ENCODE results near the gene CCDC86.
A peak's percentile ranks its signal among the peaks of the same experiment; 100 is the strongest.

The CCDC86 gene

DNA sequence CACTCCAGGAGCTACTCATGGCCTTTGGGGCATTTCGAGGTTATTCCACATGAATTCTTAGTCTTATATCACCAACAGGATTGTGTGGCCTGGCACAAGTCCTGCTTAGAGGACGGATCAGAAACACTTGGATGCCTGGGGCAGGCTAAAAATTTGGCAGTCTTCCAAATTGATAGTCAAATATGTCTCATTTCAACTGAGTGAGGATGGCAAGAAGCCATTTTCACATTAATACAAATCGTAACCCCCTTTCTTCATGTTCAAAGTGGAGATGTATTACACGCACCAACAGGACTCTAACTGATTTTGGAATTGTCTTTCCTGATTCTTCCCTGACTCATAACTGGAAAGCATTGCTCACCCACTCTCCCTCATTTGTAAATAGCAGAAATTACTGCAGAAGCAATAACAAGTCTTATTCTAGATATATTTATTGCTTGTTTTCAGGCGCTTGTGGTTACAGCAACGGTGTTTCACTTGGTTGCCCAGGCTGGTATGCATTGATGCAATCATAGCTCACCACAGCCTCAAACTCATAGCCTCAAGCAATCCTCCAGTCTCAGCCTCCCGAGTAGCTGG lies 10.3 kb upstream of the CCDC86 start:
- no peak for DNase-seq

DNA sequence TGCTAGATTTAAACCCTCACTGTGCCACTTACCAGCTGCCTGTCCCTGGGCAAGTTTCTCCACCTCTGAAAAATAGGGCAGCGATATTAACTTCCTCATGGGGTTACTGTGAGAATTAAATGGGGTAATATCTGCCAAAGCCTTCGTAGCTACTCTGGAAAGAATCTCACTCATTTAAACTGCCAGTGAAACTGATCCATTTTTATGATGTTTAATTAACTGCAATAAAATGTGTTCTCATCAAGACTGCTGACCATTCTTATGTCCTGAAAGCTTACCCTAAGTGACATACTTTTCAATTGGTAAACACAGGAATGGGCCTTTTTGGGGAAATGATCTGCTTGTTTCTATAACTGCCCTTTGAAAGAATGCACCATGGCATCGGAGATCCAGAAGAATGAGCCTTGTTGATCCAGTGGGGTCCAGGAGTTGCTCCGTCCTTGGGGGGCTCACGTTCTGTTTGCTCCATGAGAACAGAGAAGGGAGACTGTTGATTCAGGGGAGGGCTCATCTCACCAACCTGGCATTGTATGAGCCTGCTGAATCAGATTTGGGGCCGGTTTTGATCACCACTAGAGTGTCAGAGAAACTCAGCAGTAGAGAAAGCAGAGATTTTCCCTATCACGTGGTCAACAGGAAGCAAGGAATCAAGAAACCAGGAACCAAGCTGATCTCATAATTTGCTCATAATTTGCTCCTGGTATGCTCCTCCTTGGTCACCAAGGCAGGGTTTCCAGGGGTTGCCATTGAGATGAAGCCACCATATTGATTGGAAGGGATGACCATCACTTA lies 7.0 kb upstream of the CCDC86 start:
- DNase-seq = no peak

GRCh38 chr11:60835534-60835846 lies 6.4 kb upstream of the CCDC86 start:
- DNase-seq = no peak

DNA sequence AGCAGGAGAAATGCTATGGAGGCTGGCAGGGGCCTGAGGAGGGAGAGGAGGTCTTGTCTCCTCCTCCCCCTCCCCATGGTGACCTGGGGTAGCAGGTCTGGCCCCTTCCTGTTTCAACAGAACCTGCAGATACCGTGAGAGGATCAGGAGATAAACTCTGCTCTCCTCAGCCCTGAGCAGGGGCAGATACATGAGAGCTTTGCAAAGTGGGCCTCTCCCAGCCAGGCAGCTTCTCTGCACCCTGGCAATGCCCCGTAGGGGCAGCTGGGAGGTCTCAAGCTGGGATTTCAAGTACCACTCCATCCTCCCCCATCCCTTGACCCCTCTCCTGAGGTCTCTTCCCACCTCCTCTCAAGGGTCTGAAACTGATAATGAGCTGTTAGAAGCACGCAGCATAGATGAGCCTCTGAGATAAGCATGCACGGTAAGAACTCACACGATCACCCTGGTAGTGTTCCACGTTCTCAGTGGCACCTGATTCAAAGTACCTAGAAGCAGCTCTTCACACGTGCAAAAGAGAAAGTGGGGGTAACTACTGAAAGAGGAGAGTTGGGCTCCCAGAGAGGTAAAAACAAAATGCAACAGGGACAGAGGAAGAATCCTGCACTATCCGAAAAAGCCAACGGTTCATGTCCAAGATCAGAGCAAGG lies 4.9 kb upstream of the CCDC86 start:
- DNase-seq = no peak

DNA sequence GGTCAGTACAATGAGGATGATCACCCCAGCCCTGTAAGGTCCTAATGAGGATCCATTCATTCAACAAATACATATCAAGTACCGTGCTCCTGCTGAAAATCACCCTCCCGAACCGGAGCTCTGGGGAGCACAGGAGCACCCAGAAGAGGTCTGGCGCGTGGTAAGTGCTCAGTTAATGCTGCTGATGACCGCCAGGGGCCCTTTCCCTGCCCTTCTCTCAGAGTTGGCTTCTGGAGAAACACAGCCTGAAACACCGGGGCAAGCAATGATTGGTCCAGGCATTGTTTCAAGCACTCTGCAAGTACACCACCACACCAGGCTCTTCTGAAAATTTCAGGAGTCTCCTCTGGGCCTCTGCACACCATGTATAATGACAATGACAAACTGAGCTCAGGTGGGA lies 3.8 kb upstream of the CCDC86 start:
- DNase-seq = no peak

DNA sequence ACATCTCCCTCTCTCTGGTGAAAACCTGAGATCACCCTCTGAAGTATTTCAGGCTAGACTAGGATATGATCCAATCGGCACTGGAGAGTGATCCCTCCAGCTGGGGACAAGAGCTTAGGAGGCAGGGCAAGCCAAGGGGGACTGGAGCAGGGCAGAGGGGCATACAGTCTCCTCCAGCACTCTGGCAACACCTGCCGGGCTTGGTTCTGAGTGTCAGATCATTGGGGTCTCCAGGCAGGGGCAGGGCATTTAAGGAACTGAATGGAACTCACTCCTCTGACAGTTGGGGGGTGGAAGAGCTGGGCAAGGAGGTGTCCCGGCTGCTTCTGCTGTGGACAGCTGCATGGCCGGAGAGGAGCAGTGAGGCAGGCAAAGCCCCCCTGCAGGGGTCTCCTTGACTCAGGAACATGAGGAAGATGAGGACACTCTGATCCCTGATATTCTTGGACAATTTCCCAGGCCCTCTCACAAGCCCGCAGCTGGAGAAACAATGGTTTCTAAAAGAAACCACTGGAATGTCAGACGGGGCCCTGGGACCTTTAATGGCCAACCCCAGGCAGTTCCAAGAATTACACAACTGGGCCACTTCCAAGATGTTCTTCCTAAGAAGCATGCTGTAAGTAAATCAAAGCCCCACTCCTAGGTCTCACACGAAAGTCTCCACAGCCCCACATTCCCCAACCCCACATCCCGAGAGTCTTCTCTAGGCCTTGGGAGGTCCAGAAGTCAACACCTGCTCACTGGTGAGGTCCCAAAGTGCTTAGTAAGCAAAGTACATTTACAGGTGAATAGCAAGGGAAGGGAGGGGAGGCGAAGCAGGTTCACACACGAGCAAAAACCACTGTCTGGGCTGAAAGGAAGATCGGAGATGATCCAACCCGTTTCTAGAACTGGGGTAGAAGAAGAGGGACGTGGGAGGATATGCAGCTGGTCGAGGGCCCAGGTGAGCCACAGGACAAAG lies 1.2 kb upstream of the CCDC86 start:
- DNase-seq = peak in 1 of 14 donors; percentile 8

- DNase-seq = peak in 1 of 14 donors; percentile 38
These were observed 1.0 kb downstream of the CCDC86 start for GRCh38 chr11:60842668-60843600.

DNA sequence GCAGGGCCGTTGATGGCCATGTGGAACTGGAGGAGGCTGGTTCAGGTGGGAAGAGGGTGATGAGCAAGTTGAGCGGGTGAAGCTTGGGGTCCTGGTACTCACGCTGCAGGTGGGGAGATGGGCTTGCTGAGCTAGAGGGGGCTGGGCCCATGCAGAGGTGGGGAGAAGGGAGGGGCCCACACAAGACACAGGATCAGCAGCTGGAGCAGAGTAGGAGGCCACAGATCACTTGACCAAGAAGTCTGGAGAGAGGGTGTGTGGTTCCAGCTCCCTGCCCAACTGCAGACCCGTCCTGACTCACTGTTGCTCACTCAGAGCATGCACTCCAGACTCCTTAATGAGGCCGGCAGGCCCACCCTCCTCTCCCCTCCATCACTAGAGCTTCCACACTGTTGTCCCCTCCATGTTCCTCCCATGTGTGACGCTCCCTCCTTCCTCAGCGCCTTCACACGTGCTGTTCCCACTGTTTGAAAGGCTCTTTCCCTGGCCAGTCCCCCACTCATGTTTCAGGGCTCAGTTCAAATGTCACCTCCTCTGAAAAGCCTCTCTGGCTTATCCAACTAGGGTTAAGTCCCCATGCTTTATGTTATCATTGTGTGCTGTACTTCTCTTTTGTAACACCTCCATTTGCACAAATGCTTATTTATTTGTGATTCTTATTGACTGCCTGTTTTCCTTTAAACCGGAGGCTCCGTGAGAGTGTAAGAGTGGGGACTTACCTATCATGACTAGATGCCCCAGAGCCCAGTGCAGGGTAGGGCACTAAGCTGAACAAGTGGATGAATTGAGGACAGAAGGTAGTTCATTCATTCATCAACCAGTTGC lies 2.3 kb downstream of the CCDC86 start:
- no peak for DNase-seq

- DNase-seq = no peak
These were observed 2.9 kb downstream of the CCDC86 start for GRCh38 chr11:60844870-60845221.

DNA sequence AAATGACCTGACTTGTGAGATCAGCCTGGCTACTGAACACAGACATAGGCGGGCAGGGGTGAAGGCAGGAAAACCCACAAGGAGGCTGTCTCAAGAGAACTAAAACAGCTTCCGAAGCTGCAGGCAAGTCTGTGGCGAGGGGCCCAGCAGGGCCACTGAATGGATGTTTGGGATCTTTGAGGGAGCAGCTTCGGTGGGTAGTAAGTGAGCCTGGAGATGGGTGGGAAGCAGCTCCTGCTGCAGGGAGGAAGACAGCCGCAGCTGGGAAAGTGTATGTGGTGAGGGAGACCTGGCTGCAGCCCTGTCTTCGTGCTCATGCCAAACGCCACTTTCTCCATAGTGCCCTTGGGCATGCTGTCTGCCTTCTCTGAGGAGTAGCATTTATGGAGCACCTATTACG lies 3.4 kb downstream of the CCDC86 start:
- no peak for DNase-seq

DNA sequence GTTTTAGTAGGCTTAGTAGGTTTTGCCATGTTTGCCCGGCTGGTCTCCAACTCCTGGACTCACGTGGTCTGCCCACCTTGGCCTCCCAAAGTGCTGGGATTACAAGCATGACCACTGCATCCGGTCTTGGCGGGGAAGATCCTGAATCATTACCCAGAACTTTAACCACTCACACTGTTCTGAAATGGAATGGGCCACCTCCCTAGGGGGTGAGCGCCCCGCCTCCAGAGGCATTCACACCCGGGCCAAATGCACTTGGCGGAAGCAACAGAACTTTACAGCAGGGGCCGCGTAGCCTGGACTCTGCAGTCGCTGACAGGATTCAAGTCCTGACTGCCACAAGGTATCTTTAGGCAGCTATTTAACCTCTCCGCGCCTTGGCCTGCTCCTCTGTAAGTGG lies 5.4 kb downstream of the CCDC86 start:
- DNase-seq = no peak

- no peak for DNase-seq
These were observed 6.0 kb downstream of the CCDC86 start for GRCh38 chr11:60847896-60848295.

DNA sequence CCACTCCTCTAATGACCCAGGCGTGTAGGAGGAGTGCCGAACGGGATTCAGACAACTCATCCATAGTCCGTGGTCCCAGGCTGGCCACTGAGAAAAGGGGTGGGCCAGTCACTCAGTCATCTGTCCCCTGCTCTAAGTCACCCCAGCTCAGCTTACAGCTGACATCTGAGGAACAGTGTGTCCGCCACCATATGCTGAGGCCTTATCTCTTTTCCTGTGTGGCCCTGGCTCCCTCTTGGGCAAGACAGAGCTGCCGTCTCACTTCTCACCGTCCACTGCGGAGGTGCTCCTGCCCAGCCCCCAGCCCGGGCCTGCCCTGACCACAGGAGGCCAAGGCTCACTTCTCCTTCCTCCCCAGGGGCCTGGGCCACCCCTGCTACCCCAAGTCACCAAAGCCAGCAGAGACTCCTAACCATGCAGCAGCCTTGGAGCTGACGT lies 6.8 kb downstream of the CCDC86 start:
- no peak for DNase-seq

GRCh38 chr11:60849641-60850520 lies 8.0 kb downstream of the CCDC86 start:
- DNase-seq = no peak

DNA sequence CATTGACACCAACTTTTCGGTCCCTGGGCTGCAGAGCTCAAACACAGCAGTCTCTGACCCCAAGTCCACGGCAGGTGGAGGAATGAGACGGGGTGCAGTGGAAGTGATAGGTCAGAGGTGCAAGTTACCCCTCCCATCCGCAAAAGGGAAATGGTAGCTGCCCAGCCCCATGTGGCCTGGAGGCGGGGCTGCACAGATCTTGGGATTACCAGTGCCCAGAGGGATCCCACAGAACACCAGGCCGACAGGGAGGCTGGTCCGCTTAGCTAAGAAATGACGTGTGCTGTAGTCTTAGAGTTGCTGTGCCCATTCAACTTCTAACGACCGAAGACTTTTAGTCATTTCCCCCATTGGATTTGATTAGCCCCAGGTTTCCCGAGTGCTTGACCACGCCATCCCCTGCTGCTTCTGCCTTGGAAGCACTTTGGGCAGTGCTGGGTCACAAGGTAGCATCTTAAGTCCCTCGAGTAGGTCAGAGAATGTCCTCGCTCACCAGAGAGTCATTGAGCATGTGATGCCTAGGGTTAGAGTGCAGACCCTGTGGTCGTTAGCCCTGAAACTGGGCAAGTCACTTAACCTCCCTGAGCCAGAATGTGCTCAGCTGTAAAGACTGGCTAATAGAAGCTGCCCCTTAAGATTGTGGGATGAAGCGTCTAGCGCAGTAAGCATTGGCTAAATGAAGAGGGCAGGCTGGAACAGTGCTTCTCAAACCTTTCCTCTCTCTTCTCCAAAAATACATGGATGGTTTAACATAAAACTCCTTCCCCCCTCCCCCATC lies 9.6 kb downstream of the CCDC86 start:
- no peak for DNase-seq

GRCh38 chr11:60852117-60852981 lies 10.4 kb downstream of the CCDC86 start:
- DNase-seq = no peak

GRCh38 chr11:60852982-60853950 lies 11.4 kb downstream of the CCDC86 start:
- DNase-seq = no peak
